GM12872 (cell line): ENCODE measurements around the gene SDK1.

Experiments
- CTCF ChIP-seq: IDR thresholded peaks from 3 replicates; pipeline ENCODE4 v1.5.1; 2011; ENCODE audit warnings: low read depth, mild to moderate bottlenecking, low read length, moderate library complexity; ENCODE audit not compliant: insufficient read depth

The SDK1 gene

DNA sequence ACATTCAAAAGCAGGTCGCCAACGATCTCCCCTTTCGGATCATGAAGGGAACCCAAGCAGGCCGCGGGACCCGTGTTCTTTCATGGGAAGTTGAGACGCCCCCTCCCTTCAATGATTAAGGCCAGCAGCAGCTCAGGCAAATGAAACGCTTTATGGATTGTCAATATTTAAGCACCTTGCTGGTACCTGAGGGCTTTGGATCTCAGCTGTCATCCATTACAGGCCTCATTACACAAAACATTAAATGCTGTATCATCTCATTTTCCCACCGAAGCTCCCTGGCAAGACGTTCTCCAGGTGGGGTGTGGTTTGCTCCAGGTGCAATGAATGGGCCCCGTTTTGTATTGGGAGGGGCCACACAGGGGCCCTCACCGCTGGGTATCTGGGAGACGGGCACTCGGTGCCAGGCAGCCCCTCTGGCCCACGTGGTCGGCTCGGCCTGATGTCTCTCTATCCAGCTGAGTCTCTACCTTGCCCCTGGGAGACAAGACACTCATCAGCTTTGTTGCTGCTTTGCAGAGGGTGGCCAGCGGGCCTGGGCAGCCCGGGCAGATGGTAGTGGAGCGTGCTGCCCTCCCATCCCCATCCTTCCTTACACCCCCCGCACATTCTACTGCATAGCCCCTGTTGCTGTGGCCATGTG, 925.0 kb downstream of the SDK1 start:
- no peak for TF ChIP-seq CTCF

GRCh38 chr7:4226524-4226882, 925.5 kb downstream of the SDK1 start:
- no peak for TF ChIP-seq CTCF

- TF ChIP-seq CTCF, result no peak
These were observed 926.3 kb downstream of the SDK1 start for GRCh38 chr7:4227105-4228010.

DNA sequence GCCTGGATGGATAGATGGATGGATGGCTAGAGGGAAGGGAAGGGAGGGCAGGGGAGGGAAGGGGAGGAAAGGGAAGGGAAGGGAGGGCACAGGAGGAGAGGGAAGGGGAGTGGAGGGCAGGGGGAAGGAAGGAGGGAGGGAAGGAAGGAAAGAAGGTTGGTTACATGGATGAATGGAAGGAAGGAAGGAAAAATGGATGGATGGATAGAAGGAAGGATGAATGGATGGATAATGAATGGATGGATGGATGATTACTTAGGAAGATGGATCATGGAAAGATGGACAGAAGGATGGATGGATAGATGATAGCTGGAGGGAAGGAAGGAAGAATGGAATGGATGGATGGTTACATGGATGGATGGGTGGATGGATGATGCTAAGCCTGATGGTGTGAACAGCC, 929.3 kb downstream of the SDK1 start:
- no peak for TF ChIP-seq CTCF

- no peak for TF ChIP-seq CTCF
These were observed 932.1 kb downstream of the SDK1 start for GRCh38 chr7:4233146-4233545.

- TF ChIP-seq CTCF, result no peak
These were observed 932.8 kb downstream of the SDK1 start for GRCh38 chr7:4233621-4234497.

DNA sequence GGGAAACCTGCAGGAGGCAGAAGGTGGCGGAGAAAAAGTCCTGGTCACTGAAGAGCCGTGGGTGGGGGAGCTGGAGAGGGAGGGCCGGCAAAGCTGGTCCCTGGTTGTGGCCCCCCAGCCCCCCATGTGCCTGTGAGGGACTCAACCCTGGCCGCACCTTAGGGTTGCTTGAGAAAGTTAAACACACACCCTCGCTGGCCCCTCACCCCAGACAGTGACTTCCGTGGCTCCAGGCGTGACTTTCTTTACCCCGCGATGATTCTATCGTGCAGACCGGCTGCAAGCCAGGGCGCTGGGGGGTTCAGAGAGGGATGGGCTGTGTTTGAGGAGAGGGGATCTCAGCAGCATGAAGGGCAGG, 933.4 kb downstream of the SDK1 start:
- no peak for TF ChIP-seq CTCF
